Mononuclear cell (primary cell): Measurements from ENCODE around the gene OR10K1. TPM values are rescaled to one million over a fixed set of nuclear protein-coding genes. Genes with fewer than 3 reads are reported as not detected.
"Not testable (repeated sequence)": the region's sequence is repeated elsewhere in the genome, so short reads cannot be mapped to it uniquely, and the experiment has no call there.

ENCODE experiments used
- H3K27me3 ChIP-seq: 2 replicates; pipeline ENCODE4 v1.6.0; 2011; ENCODE audit warnings: low read length, control low read depth; ENCODE audit not compliant: insufficient read depth
- H3K4me1 ChIP-seq: 2 replicates; pipeline ENCODE4 v1.5.1; 2011; ENCODE audit warnings: mild to moderate bottlenecking, low read length, control low read depth; ENCODE audit not compliant: insufficient read depth
- H3K4me3 ChIP-seq: 2 replicates; pipeline ENCODE4 v1.5.1; 2011; ENCODE audit warnings: mild to moderate bottlenecking, low read length, moderate library complexity
- H3K9me3 ChIP-seq: 2 replicates; pipeline ENCODE4 v1.5.1; 2011; ENCODE audit warnings: low read depth, mild to moderate bottlenecking, control low read depth, low read length
- total RNA-seq: library from RNA; depleted of rRNA; stranded (reverse); fragments of >200 nt; gene quantifications from one replicate; pipeline ENCODE4 v1.2.3, GENCODE V29; 2012

OR10K1 gene
- not detected for total RNA-seq

GRCh38 chr1:158461534-158461933, at the start of gene OR10K1:
TSS of gene OR10K1 (plus strand) at chr1:158461834. CDS start at chr1:158465562, 3,728 bp downstream.
- Histone ChIP-seq H3K9me3 (no peaks in the 10 kb centered on the region), H3K4me3 (no peak within 1 kb of the TSS), H3K4me1 (no peaks in the 10 kb centered on the region), H3K27me3 (peaks cover 6% of the 10 kb centered on the region)

GRCh38 chr1:158414651-158415345, 46.8 kb upstream of the OR10K1 start:
- Histone ChIP-seq H3K4me3 (no peak overlapping the region), H3K9me3 (no peaks in the 10 kb centered on the region), H3K4me1 (no peaks in the 10 kb centered on the region), H3K27me3 (no peaks in the 10 kb centered on the region)

GRCh38 chr1:158417586-158417985, 44.0 kb upstream of the OR10K1 start:
- Histone ChIP-seq H3K27me3 (no peaks in the 10 kb centered on the region), H3K9me3 (no peaks in the 10 kb centered on the region), H3K4me1 (no peaks in the 10 kb centered on the region), H3K4me3 (no peak overlapping the region)

GRCh38 chr1:158422212-158422611, 39.4 kb upstream of the OR10K1 start:
- no peaks in the 10 kb centered on the region for H3K4me1 ChIP-seq
- no peak overlapping the region for H3K4me3 ChIP-seq
- H3K9me3 ChIP-seq = no peaks in the 10 kb centered on the region
- peaks cover 3% of the 10 kb centered on the region for H3K27me3 ChIP-seq

- Histone ChIP-seq H3K4me1 (no peaks in the 10 kb centered on the region), H3K27me3 (peaks cover 3% of the 10 kb centered on the region), H3K9me3 (no peaks in the 10 kb centered on the region), H3K4me3 (no peak overlapping the region)
Observed at GRCh38 chr1:158425027-158425426, 36.6 kb upstream of the OR10K1 start.

- Histone ChIP-seq H3K4me1 (peaks cover 6% of the 10 kb centered on the region), H3K27me3 (peaks cover 3% of the 10 kb centered on the region), H3K9me3 (no peaks in the 10 kb centered on the region), H3K4me3 (no peak within 1 kb of the TSS)
Observed at GRCh38 chr1:158426137-158426536, 35.5 kb upstream of the OR10K1 start, which contains the start of gene OR10K2. TSS of gene OR10K2 (minus strand) at chr1:158426237. CDS start at chr1:158420866, 5,371 bp downstream.

- H3K27me3 ChIP-seq, H3K9me3 ChIP-seq, H3K4me3 ChIP-seq: not testable (repeated sequence)
- peaks cover 17% of the 10 kb centered on the region for H3K4me1 ChIP-seq
Observed at GRCh38 chr1:158430163-158430562, 31.5 kb upstream of the OR10K1 start.

GRCh38 chr1:158434741-158435140, 26.9 kb upstream of the OR10K1 start:
- no peaks in the 10 kb centered on the region for H3K9me3 ChIP-seq
- H3K27me3 ChIP-seq = peaks cover 5% of the 10 kb centered on the region
- H3K4me1 ChIP-seq = peaks cover 18% of the 10 kb centered on the region
- no peak overlapping the region for H3K4me3 ChIP-seq

- peaks cover 6% of the 10 kb centered on the region for H3K4me1 ChIP-seq
- H3K4me3 ChIP-seq = no peak overlapping the region
Observed at GRCh38 chr1:158445376-158445775, 16.3 kb upstream of the OR10K1 start.

GRCh38 chr1:158454537-158454936, 7.1 kb upstream of the OR10K1 start:
- peaks cover 7% of the 10 kb centered on the region for H3K27me3 ChIP-seq
- no peak overlapping the region for H3K4me3 ChIP-seq
- H3K4me1 ChIP-seq = no peaks in the 10 kb centered on the region
- H3K9me3 ChIP-seq = peaks cover 9% of the 10 kb centered on the region

More at GRCh38 chr1:158445376-158445775, 16.3 kb upstream of the OR10K1 start:
- H3K27me3 ChIP-seq = peaks cover 5% of the 10 kb centered on the region
- no peaks in the 10 kb centered on the region for H3K9me3 ChIP-seq

- Histone ChIP-seq H3K9me3 (peaks cover under 1% of the 10 kb centered on the region), H3K4me1 (no peaks in the 10 kb centered on the region), H3K4me3 (no peak overlapping the region), H3K27me3 (peaks cover 10% of the 10 kb centered on the region)
Observed at GRCh38 chr1:158457246-158457645, 4.4 kb upstream of the OR10K1 start.

- H3K9me3 ChIP-seq = no peaks in the 10 kb centered on the region
- H3K27me3 ChIP-seq = peaks cover 10% of the 10 kb centered on the region
- no peak overlapping the region for H3K4me3 ChIP-seq
- H3K4me1 ChIP-seq = no peaks in the 10 kb centered on the region
Observed at GRCh38 chr1:158458263-158458662, 3.4 kb upstream of the OR10K1 start.

GRCh38 chr1:158471920-158472319, 10.3 kb downstream of the OR10K1 start, which contains the start of gene OR10R2:
TSS of gene OR10R2 (plus strand) at chr1:158472220. CDS start at chr1:158472326, 106 bp downstream.
- Histone ChIP-seq H3K9me3 (no peaks in the 10 kb centered on the region), H3K4me3 (no peak within 1 kb of the TSS), H3K27me3 (peaks cover 5% of the 10 kb centered on the region), H3K4me1 (no peaks in the 10 kb centered on the region)

- Histone ChIP-seq H3K4me1 (no peaks in the 10 kb centered on the region), H3K4me3 (no peak overlapping the region), H3K9me3 (no peaks in the 10 kb centered on the region), H3K27me3 (peaks cover 13% of the 10 kb centered on the region)
Observed at GRCh38 chr1:158485455-158485854, 23.8 kb downstream of the OR10K1 start.

GRCh38 chr1:158491316-158491715, 29.7 kb downstream of the OR10K1 start:
- no peaks in the 10 kb centered on the region for H3K4me1 ChIP-seq
- H3K27me3 ChIP-seq = peaks cover 11% of the 10 kb centered on the region
- no peaks in the 10 kb centered on the region for H3K9me3 ChIP-seq
- H3K4me3 ChIP-seq = no peak overlapping the region

GRCh38 chr1:158493054-158493453, 31.4 kb downstream of the OR10K1 start:
- Histone ChIP-seq H3K4me1 (no peaks in the 10 kb centered on the region), H3K9me3 (no peaks in the 10 kb centered on the region), H3K27me3 (peaks cover 7% of the 10 kb centered on the region), H3K4me3 (no peak overlapping the region)
